K562 (cell line): ENCODE results near the gene NR1I3. TPM values are rescaled to one million over a fixed set of nuclear protein-coding genes. Genes with fewer than 3 reads are reported as not detected.
A peak's percentile ranks its signal among the peaks of the same experiment; 100 is the strongest.

Source experiments
- ATAC-seq: fragments of 200-7000 bp; cut with Tn5 transposase; 3 replicates; pipeline ENCODE4 v1.9.1; 2020; ENCODE audit warnings: moderate library complexity
- BruUV-seq: library from RNA; stranded (reverse); fragments of 400-500 nt; replicated peaks from 2 replicates; lab custom pipeline; 2021; lab: Mats Ljungman, UMichigan
- CTCF ChIA-PET: fragments of 300-600 bp; formaldehyde crosslinking; extraction: SDS; loops from one replicate; lab custom pipeline; 2021; ENCODE audit warnings: low intra/inter-chr PET ratio; lab: Yijun Ruan, JAX
- POLR2A ChIA-PET: fragments of 300-600, 350-650 bp; sonication (Branson Sonifier 250); formaldehyde crosslinking; extraction: SDS; loops from one replicate; lab custom pipeline; 2021; ENCODE audit warnings: antibody characterized with exemption, inconsistent platforms; lab: Yijun Ruan, JAX
- DNase-seq, 4 experiments: peaks; one replicate each; pipeline versions ENCODE4 v3.0.0 to v3.0.0-alpha.2; 2011 to 2018; ENCODE audit warnings: low spot score in 3 of 4, mixed read lengths in 3 of 4; ENCODE audit errors: extremely low read depth in 1 of 4
- FAIRE-seq: peaks from 2 replicates; lab custom pipeline; 2011; peaks lifted over from hg19 to GRCh38; lab: Jason Lieb, UNC
- H2AFZ ChIP-seq: 2 replicates; pipeline ENCODE4 v1.6.0; 2011; ENCODE audit warnings: low read depth, low read length, control low read depth, inconsistent platforms
- H3K27ac ChIP-seq: fragments of 200-600 bp; 3 replicates; pipeline ENCODE4 v1.8.0; 2011; ENCODE audit warnings: low read depth, mild to moderate bottlenecking, control low read depth, inconsistent platforms, low read length, moderate library complexity, mixed read lengths; ENCODE audit errors: extremely low read depth
- H3K27me3 ChIP-seq, 2 experiments: fragments of 300-600 bp in 1 of 2; 2 replicates in 1 of 2; 3 replicates in 1 of 2; pipeline versions ENCODE4 v1.6.0 to v1.8.0; 2011; ENCODE audit warnings: inconsistent platforms in 2 of 2, low read length in 2 of 2, mild to moderate bottlenecking in 1 of 2, mixed read lengths in 1 of 2, moderate library complexity in 1 of 2; ENCODE audit not compliant: control insufficient read depth in 2 of 2, insufficient read depth in 2 of 2
- H3K36me3 ChIP-seq: fragments of 300-600 bp; 3 replicates; pipeline ENCODE4 v1.8.0; 2011; ENCODE audit warnings: mild to moderate bottlenecking, low read length, inconsistent platforms; ENCODE audit not compliant: control insufficient read depth, insufficient read depth
- H3K4me1 ChIP-seq, 2 experiments: fragments of 200-600 bp in 1 of 2; replicated peaks in 1 of 2; 2 replicates in 1 of 2; 3 replicates in 1 of 2; pipeline versions ENCODE4 v1.5.1 to v1.8.0; 2011; ENCODE audit warnings: inconsistent platforms in 2 of 2, low read length in 2 of 2, mild to moderate bottlenecking in 1 of 2, mixed read lengths in 1 of 2, moderate library complexity in 1 of 2; ENCODE audit not compliant: control insufficient read depth in 2 of 2, insufficient read depth in 2 of 2
- H3K4me2 ChIP-seq: 2 replicates; pipeline ENCODE4 v1.6.1; 2011; ENCODE audit warnings: low read length, control low read depth, inconsistent platforms, mixed read lengths; ENCODE audit not compliant: insufficient read depth
- H3K4me3 ChIP-seq: fragments of 200-600 bp; sonication (generic), shearing (Covaris generic); 2 replicates; pipeline ENCODE4 v1.5.1; 2016; ENCODE audit warnings: control low read depth, inconsistent platforms
- H3K79me2 ChIP-seq: fragments of 200-600 bp; 3 replicates; pipeline ENCODE4 v1.8.0; 2011; ENCODE audit warnings: low read length, inconsistent platforms; ENCODE audit not compliant: control insufficient read depth, insufficient read depth
- H3K9ac ChIP-seq, 2 experiments: 2 replicates each; pipeline versions ENCODE4 v1.6.0 to v1.6.1; 2011; ENCODE audit warnings: low read depth in 2 of 2, low read length in 2 of 2, control low read depth in 1 of 2, inconsistent platforms in 1 of 2, mild to moderate bottlenecking in 1 of 2, mixed read lengths in 1 of 2; ENCODE audit not compliant: insufficient read depth in 1 of 2
- H3K9me1 ChIP-seq: one replicate; pipeline ENCODE4 v1.6.0; 2011; ENCODE audit warnings: inconsistent platforms, mild to moderate bottlenecking, low read length, moderate library complexity; ENCODE audit not compliant: control insufficient read depth, insufficient read depth
- H3K9me3 ChIP-seq: replicated peaks from 2 replicates; pipeline ENCODE4 v1.5.1; 2011; ENCODE audit warnings: low read depth, low read length, inconsistent platforms; ENCODE audit not compliant: control insufficient read depth, insufficient read depth
- H4K20me1 ChIP-seq: replicated peaks from 2 replicates; pipeline ENCODE4 v1.6.1; 2011; ENCODE audit warnings: low read length, inconsistent platforms, mixed read lengths; ENCODE audit not compliant: control insufficient read depth, insufficient read depth
- ARID1B ChIP-seq: fragments of 450-650 bp; IDR thresholded peaks from 2 replicates; pipeline ENCODE4 v1.6.1; 2016; ENCODE audit warnings: antibody characterized with exemption, mild to moderate bottlenecking, inconsistent platforms
- BCOR ChIP-seq: fragments of 450-650 bp; IDR thresholded peaks from 2 replicates; pipeline ENCODE4 v1.6.1; 2016
- C11orf30 ChIP-seq: fragments of 450-650 bp; IDR thresholded peaks from 2 replicates; pipeline ENCODE4 v1.6.1; 2016; ENCODE audit warnings: low read depth, mild to moderate bottlenecking
- CAMTA2 ChIP-seq: fragments of 250-450 bp; sonication (Bioruptor Pico); conservative IDR thresholded peaks from 2 replicates; pipeline ENCODE4 v1.5.1; 2022
- CBFA2T3 ChIP-seq: fragments of 450-650 bp; IDR thresholded peaks from 2 replicates; pipeline ENCODE4 v1.6.1; 2017
- DPF2 ChIP-seq: fragments of 450-650 bp; IDR thresholded peaks from 2 replicates; pipeline ENCODE4 v1.6.1; 2016
- FOSL1 ChIP-seq: fragments of 200-800 bp; sonication (Bioruptor generic); conservative IDR thresholded peaks from 2 replicates; pipeline ENCODE4 v1.6.1; 2016; ENCODE audit warnings: missing genetic modification characterization, missing compliant biosample characterization
- GATAD2A ChIP-seq: fragments of 450-650 bp; IDR thresholded peaks from 2 replicates; pipeline ENCODE4 v1.6.1; 2017
- HMGN3 ChIP-seq: IDR thresholded peaks from 2 replicates; pipeline ENCODE4 v1.6.1; 2011; ENCODE audit warnings: borderline replicate concordance, low read depth, mild to moderate bottlenecking, mixed read lengths, low read length; ENCODE audit not compliant: insufficient read length; ENCODE audit errors: extremely low read depth
- HNRNPLL ChIP-seq: fragments of 200-400 bp; formaldehyde crosslinking; IDR thresholded peaks from 2 replicates; pipeline ENCODE4 v1.6.1; 2017; ENCODE audit warnings: low read length, low read depth, mild to moderate bottlenecking; ENCODE audit not compliant: poor library complexity, severe bottlenecking
- NFE2 ChIP-seq: IDR thresholded peaks from 2 replicates; pipeline ENCODE4 v1.6.1; 2014; ENCODE audit warnings: antibody characterized with exemption, low read depth
- POLR2AphosphoS5 ChIP-seq: IDR thresholded peaks from 2 replicates; pipeline ENCODE4 v1.6.1; 2011; ENCODE audit warnings: mild to moderate bottlenecking, low read depth, low read length, moderate library complexity; ENCODE audit not compliant: control insufficient read depth, insufficient read depth
- SMARCA4 ChIP-seq: fragments of 450-650 bp; IDR thresholded peaks from 2 replicates; pipeline ENCODE4 v1.6.1; 2016
- SMARCE1 ChIP-seq: fragments of 450-650 bp; IDR thresholded peaks from 2 replicates; pipeline ENCODE4 v1.7.1; 2016; ENCODE audit warnings: mild to moderate bottlenecking
- ZEB2 ChIP-seq: fragments of 450-650 bp; IDR thresholded peaks from 2 replicates; pipeline ENCODE4 v1.6.1; 2016
- ZFP36 ChIP-seq: fragments of 150-350 bp; IDR thresholded peaks from 2 replicates; pipeline ENCODE4 v1.6.1; 2018; ENCODE audit warnings: low read length, low read depth; ENCODE audit not compliant: partially characterized antibody
- ZNF12 ChIP-seq: sonication (generic); formaldehyde crosslinking; IDR thresholded peaks from 2 replicates; pipeline ENCODE4 v1.4.0; 2020; ENCODE audit warnings: mild to moderate bottlenecking, missing genetic modification reagents
- ZNF316 ChIP-seq: fragments of 450-650 bp; IDR thresholded peaks from 2 replicates; pipeline ENCODE4 v1.6.1; 2016
- WGBS: fragments of 100-300 bp; shearing (Covaris generic); methylation state at CpG from one replicate; pipeline ENCODE4 v1.1.6; 2016; ENCODE audit warnings: low coverage, mixed read lengths; ENCODE audit not compliant: insufficient coverage; ENCODE audit errors: missing lambda C conversion rate; 5-methylcytosine and 5-hydroxymethylcytosine counted together
- in situ Hi-C: fragments of 300-500 bp; cut with MboI; formaldehyde crosslinking; loops from 4 replicates; pipeline ENCODE4 v1.15.0; 2018; ENCODE audit warnings: inconsistent platforms, mixed read lengths
- intact Hi-C: fragments of 100-400 bp; cut with micrococcal nuclease; formaldehyde crosslinking; loops from 2 replicates; pipeline ENCODE4 v1.14.2; 2022
- polyA plus RNA-seq, 8 experiments: library from polyadenylated mRNA; depleted of rRNA in 4 of 8; stranded (reverse) in 5 of 8; unstranded in 3 of 8; fragments of >200 nt; fragmentation: Nextera tagmentation in 2 of 8; fragmentation: Illumina TruSeq in 1 of 8; extraction: Ambion mirVana in 2 of 8; extraction: Trizol in 1 of 8; gene quantifications; 2 replicates each; pipeline versions ENCODE4 v1.2.1 to v1.2.3, GENCODE V29; 2011 to 2014; ENCODE audit warnings: inconsistent platforms in 1 of 8, missing spikeins in 1 of 8
- total RNA-seq, 7 experiments: library from RNA; depleted of rRNA in 6 of 7; stranded (reverse); fragments of >200 nt in 6 of 7; fragmentation: Illumina TruSeq in 2 of 7; extraction: Trizol in 2 of 7; gene quantifications; 2 replicates each; pipeline versions ENCODE4 v1.2.1 to v1.2.3, GENCODE V29; 2011 to 2021; ENCODE audit warnings: low replicate concordance in 1 of 7
- TF ChIP-seq, protein P1 (sequence below), 2 experiments: fragments of 450-650 bp in 1 of 2; sonication (generic) in 1 of 2; formaldehyde crosslinking in 1 of 2; IDR thresholded peaks in 1 of 2; conservative IDR thresholded peaks in 1 of 2; 2 replicates each; pipeline versions ENCODE4 v1.6.1 to v1.8.1; 2016 to 2023; ENCODE audit warnings: mild to moderate bottlenecking in 2 of 2, moderate library complexity in 2 of 2, inconsistent platforms in 1 of 2, missing genetic modification reagents in 1 of 2
- TF ChIP-seq, protein P2 (sequence below): sonication (generic); formaldehyde crosslinking; IDR thresholded peaks from 2 replicates; pipeline ENCODE4 v1.8.0; 2023; ENCODE audit warnings: mild to moderate bottlenecking, missing genetic modification reagents
- TF ChIP-seq, protein P3 (sequence below): fragments of 450-650 bp; IDR thresholded peaks from 2 replicates; pipeline ENCODE4 v1.6.1; 2016

The NR1I3 gene
- total and polyA plus RNA-seq, 9 of the 15 experiments (the other 6 are each of a cell fraction or from before 2014, with no cell fraction given) = 0.11 TPM; not detected in 8

DNA sequence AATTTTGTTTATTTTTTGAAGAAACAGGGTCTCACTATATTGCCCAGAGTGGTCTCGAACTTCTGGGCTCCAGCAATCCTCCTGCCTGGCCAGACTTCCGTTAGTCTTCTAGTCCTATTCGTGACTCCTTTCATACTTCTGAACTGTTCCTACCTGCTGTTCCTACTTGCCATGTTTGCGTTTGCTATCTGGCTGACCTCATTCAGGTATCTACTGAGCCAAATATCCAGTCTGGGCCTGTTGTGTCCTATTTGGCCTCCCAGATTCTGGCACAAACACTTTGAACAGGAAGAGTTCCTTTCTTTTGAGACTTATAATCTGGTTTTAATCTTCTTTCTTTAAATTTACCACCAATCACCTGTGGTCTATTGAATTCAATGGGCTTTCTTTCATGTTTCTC is 6.9 kb upstream of the NR1I3 start (continued):
- no peak for TF ChIP-seq HNRNPLL
- TF ChIP-seq, all 486 proteins: peak for 0

DNA sequence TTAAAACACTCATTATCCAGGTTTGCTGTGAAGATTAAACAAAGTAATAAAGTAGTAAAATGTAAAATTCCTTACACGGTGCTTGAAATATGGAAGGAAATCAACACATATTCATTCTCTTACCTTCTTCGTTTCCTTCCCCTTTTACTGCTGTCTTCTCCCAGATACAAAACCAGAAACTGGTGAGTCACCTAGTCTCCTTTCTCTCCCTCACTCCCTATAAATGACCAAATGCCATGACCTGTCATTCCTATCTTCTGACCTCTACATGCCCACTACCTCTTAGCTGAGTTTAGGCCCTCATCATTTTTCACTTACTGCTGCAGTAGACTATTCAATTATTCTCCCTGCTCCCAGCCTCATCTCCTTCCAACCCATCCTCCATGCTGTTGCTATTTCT is 4.3 kb upstream of the NR1I3 start:
- Histone ChIP-seq H4K20me1 (no peaks in the 10 kb centered on the region), H3K9me3 (no peaks in the 10 kb centered on the region), H3K4me1 (peaks cover 3 to 15% of the 10 kb centered on the region in 2 experiments; a peak in 4 of 5 replicates), H3K9ac (no peak overlapping the region), H2AFZ (0 out of 2 replicates have a peak overlapping the region, but pooled peaks have one; percentile 41), H3K36me3 (no peaks in the 10 kb centered on the region), H3K27me3 (no peaks in the 10 kb centered on the region), H3K4me2 (no peak overlapping the region), H3K27ac (no peak overlapping the region), H3K4me3 (no peak overlapping the region), H3K79me2 (no peaks in the 10 kb centered on the region), H3K9me1 (no peaks in the 10 kb centered on the region)
- in situ Hi-C loops = no loop called here
- intact Hi-C loops = no loop called here
- peak in 1 of 4 experiments; percentile 11 for DNase-seq
- FAIRE-seq = peak; percentile 42
- BruUV-seq = no TSS peak
- ChIA-PET CTCF (no interaction called here), POLR2A (no interaction called here)
- peak; percentile 46; the same call in 2 of the 3 replicates for ATAC-seq
- whole genome bisulfite sequencing = 0% methylated on average over 2 of the region's 2 CpGs
- peak; percentile 19; the same call in 1 of the 2 replicates for TF ChIP-seq C11orf30
- TF ChIP-seq, protein P1, sequence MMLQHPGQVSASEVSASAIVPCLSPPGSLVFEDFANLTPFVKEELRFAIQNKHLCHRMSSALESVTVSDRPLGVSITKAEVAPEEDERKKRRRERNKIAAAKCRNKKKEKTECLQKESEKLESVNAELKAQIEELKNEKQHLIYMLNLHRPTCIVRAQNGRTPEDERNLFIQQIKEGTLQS (IDR thresholded peaks at IDR 0.05) = peak; percentile 74
- TF ChIP-seq, protein P1 (CRISPR knock-in tag; conservative IDR thresholded peaks at IDR 0.05) = no peak
- TF ChIP-seq CAMTA2 (CRISPR knock-in tag) = no peak
- peak; percentile 44 for TF ChIP-seq NFE2
- TF ChIP-seq DPF2 = peak; percentile 38; the same call in 1 of the 2 replicates
- TF ChIP-seq ZFP36 = peak; percentile 19
- TF ChIP-seq, protein P2, sequence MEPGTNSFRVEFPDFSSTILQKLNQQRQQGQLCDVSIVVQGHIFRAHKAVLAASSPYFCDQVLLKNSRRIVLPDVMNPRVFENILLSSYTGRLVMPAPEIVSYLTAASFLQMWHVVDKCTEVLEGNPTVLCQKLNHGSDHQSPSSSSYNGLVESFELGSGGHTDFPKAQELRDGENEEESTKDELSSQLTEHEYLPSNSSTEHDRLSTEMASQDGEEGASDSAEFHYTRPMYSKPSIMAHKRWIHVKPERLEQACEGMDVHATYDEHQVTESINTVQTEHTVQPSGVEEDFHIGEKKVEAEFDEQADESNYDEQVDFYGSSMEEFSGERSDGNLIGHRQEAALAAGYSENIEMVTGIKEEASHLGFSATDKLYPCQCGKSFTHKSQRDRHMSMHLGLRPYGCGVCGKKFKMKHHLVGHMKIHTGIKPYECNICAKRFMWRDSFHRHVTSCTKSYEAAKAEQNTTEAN (CRISPR knock-in tag) = no peak
- TF ChIP-seq POLR2AphosphoS5 = no peak
- TF ChIP-seq ZNF12 (CRISPR knock-in tag) = no peak
- peak; percentile 35; the same call in 1 of the 2 replicates for TF ChIP-seq ARID1B
- TF ChIP-seq FOSL1 (tag) = peak; percentile 85
- TF ChIP-seq HMGN3 = no peak
- TF ChIP-seq, protein P3, sequence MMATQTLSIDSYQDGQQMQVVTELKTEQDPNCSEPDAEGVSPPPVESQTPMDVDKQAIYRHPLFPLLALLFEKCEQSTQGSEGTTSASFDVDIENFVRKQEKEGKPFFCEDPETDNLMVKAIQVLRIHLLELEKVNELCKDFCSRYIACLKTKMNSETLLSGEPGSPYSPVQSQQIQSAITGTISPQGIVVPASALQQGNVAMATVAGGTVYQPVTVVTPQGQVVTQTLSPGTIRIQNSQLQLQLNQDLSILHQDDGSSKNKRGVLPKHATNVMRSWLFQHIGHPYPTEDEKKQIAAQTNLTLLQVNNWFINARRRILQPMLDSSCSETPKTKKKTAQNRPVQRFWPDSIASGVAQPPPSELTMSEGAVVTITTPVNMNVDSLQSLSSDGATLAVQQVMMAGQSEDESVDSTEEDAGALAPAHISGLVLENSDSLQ = peak; percentile 19; the same call in 1 of the 2 replicates
- TF ChIP-seq GATAD2A = no peak
- peak; percentile 34; the same call in 1 of the 2 replicates for TF ChIP-seq SMARCA4
- TF ChIP-seq ZEB2 = 0 out of 2 replicates have a peak, but pooled peaks have one; percentile 13
- TF ChIP-seq SMARCE1 = peak; percentile 55; the same call in 1 of the 2 replicates
- TF ChIP-seq BCOR = no peak
- TF ChIP-seq CBFA2T3 = no peak
- peak; percentile 35 for TF ChIP-seq ZNF316
